ACHN (cell line): Measurements from ENCODE around the gene TNFRSF25.

Experiments used
- DNase-seq: peaks from one replicate; pipeline ENCODE4 v3.0.0-alpha.2; 2015
- in situ Hi-C: cut with HindIII; loops from 2 replicates; pipeline ENCODE4 v1.10.0; 2017; ENCODE audit warnings: low sequenced_read_pairs, low pct_ligation_motif_present, low pct_unique_long_range_greater_than_20kb

The TNFRSF25 gene

DNA sequence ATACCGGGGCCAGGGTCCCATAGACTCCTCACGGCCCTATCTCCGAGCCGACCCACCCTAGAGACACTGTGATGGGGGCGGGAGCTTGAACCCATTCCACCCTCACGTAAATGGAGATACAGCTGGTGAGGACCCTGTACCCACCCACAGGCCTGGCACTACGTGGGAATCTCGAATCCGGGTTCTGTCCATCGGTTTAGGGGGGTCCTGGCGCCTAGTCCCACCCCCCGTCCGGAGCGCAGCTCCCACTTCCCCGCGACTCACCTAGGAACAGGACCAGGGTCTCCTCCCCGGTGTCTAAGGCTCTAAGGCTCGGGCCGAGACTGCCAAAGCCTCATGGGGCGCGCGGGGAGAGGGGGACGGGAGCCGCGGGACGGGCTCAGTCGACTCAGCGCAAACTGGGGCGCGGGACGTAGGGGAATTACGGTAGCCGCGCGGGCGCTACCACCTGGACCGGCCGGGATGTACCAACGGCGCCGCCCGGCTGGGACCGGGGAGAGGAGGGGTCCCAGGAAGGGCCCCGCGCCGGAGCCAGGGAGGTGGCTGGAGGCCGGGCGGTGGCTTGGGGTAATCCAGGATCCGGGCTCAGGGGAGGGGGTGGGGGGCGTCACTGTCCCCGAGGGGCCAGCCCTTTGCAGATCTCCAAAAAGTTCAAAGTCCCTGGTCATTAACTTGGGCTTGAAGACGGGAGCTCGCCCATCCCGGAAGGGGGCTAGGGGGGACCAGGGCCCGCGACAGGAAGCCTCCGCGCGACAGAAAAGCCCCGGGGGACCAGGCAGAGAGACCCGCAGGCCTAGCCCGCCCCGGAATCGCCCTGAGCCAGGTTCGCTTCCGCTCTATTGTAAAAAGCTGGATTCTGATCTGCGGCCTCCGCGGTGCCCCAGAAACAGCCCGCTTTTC is 24.5 kb upstream of the TNFRSF25 start:
- in situ Hi-C loops, result no loop called here
- peak; percentile 71 for DNase-seq

DNA sequence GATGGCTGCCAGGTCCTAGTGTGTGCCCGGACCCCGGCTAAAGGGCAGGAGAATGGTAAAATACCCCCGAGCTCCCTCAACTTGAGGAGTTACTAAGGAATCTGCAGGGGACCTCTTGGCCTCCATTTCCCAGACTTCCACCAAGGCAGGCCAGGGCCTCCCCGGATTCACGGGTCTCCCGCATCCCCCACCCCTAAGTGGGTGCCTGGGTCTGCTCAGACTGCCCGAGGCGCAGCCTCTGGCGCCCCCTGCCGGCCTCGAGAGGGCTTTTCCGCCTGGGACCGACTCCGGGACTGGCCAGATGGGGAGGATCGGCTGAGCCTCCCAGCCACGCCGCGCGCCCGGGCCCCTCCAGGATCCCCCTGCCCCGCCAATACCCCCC is 23.8 kb upstream of the TNFRSF25 start:
- DNase-seq, result peak; percentile 75
- in situ Hi-C loops, result no loop called here

DNA sequence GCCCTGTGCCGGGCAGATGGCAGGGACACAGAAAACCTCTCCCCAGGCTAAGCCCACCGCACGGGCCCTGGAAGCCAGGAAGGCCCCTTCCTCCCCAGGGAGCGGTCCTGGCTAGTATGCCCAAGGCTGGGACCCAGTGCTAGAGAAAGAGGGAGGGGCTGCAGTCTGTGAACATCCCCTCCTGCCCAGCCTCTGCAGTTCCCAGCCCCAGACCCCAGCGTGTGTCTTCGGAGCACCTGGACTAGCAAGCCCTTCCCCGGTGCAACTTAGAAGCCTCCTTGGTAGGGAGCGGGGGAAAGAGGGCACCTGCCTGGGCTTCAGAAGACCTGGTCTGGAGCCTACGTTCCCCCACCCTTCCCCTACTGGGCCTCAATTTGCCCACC is 23.4 kb upstream of the TNFRSF25 start:
- in situ Hi-C loops, result no loop called here
- DNase-seq, result no peak

DNA sequence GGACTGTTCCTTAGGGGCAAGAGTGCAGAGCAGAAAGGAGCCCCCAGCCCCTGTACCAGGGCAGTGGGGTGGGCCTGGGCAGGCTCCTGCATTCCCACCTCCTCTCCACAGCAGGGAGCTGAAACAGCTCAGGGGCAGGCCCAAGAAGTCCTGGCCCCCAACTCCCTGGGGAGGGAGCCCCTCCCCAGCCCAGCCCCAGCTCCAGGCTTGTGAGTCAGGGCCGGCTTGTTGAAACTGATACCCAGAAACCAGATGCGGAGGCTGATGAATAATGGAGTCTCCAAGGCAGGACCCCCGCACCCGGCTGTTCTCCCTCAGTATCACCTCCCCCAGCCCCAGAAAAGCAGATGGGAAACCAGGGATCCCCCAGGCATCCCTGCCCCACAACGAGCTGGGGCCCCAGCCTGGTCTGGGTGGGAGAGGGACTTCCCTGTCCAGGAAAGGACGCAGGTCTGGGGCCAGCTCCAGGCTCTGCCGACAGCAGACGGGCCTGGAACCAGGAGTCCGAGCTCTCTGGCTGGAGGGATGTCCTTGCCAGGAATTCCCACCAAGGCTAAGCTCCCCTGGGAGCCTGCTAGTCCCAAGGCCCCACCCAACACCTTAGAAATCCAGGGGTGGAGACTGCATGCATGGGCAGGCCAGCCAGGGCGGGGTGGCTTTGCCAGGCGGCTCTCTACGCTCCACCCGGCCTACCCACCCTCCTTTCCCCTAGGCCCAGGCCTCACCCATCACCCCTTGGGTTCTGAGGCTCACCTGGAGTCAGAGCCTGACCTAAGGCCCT is 22.8 kb upstream of the TNFRSF25 start:
- in situ Hi-C loops, result no loop called here
- no peak for DNase-seq

DNA sequence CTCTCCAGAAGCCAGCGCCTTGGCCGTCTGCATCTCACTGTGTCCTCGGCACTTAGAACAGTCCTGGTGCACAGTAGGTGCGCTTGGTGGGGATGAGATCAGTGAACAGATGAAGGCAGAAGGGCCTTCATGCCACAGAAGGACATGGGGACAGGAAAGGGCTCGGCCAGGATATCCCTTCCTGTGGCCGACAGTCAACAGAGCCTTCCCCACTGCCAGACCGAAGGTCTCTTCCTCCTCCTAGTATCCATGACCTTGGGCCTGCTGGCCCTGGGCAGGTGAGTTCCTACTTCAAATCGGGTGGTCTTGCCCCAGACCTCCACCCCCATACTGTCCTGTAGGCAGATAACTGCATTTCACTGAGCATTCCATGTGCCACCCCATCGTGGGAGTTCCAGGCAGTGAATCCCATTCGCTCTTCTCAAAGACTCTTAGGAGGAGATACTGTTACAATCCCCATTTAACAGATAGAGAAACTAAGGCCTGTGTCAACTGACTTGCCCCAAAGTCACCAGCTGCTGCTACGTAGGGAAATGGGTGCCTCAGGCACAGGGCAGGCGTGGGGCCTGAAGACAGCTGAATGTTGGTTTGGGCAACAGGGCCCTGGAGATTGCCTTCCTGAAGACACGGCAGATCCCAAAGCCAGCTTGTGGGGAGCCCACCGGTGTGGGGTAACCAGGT is 22.0 kb upstream of the TNFRSF25 start:
- no peak for DNase-seq
- in situ Hi-C loops, result no loop called here

DNA sequence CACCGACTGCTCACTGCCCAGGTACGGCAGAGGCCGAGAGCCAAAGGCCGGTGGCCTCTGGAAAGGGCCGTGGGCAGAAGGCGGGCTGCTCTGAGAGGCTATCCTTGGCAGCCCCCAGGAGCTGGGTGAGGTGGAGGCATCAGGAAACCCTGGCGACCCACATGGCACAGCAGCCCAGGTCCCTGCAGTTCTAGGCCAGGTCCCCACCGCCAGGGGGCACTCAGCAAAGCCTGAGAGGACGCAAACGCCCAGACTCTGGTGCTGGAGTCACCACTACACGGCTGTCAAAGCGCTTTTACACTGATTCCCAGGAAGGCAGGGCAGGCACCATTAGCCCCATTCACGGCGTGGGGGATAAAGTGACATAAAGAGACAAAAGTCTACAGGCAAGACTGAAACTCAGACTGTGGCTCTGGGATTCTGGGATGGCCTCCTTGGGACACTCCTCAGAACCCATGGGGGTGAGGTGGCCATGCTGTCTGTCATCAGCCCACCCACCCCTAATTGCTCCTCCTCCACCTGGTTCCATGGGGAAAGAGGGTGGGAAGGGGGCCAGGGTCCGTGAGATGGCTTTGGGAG is 20.5 kb upstream of the TNFRSF25 start:
- in situ Hi-C loops, result no loop called here
- peak; percentile 77 for DNase-seq

DNA sequence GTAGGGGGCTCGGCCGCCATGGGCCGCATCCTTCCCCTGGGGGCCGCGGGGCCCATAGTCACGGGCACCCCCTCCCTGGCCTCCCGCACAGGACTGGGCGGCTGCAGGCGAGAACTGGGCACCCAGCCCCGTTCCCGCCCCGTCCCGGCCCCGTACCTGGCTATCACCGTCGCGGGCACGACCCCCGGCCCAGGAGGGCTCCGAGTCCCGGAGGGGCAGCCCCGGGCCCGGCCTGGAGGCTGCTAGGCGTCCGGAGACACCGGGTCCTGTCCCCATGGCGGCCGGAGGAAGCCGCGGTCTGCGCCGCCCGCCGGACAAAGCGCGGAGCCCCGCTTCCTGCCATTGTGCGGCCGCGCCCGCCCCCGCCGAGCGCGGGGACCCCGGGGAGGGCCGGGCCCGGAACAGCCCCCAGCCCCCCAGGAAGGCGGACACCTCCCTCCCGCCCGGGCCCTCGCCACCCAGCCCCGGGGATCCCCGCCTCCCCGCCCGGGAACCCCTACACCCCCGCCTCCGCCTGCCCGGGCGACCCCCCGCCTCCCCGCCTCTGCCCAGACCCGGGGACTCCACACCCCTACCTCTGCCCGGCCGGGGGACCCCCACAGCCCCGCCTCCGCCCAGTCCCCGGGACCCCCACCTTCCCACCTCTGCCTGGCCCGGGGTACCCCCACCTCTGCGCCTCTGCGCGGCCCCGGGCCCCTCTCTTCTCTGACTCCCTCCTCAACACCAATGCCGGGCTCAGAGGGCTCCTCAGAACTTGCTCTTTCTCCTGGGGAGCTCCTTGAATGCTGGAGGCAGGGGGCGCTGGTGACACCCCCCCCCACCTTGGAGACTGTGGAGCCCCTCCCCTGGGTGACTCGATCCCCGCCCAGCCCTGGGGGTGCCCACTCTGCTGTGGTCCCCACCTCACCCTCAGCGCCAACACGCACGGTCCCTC is 19.5 kb upstream of the TNFRSF25 start:
- DNase-seq, result no peak
- in situ Hi-C loops, result no loop called here

DNA sequence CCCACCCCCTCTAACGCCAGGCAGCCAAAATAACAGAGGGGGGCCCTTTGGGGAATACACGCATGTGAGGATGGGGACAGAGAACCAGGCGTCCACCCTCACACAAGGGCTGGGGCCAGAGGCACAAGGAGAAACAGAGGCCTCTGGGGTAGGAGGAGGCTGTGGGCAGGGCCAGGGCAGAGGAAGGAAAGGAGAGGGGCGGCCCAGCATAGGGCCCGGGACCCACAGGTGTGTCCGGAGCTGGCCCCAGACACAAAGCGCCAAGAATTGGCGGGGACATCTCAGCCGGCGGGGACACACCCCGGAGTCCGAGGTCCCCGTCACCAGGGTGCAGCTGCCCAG is 18.8 kb upstream of the TNFRSF25 start:
- no peak for DNase-seq
- in situ Hi-C loops, result no loop called here

DNA sequence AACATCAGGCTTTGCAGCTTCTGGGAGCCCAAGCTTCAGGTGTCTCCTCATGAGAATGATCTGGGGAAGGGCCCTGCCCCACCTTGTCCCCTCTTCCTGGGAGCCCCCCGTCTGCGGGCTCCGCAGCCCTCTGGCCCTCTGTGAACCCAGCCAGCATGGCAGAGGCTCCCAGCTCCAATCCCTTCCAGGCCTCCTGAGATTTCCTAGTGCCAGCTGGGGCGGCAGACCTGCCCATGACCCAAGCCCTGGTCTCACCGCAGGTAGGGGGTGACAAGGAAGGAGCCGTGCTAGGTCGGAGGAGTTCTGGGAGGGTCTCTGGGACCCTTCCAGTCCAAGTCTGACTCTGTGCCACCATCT is 17.8 kb upstream of the TNFRSF25 start:
- DNase-seq, result no peak
- in situ Hi-C loops, result no loop called here

DNA sequence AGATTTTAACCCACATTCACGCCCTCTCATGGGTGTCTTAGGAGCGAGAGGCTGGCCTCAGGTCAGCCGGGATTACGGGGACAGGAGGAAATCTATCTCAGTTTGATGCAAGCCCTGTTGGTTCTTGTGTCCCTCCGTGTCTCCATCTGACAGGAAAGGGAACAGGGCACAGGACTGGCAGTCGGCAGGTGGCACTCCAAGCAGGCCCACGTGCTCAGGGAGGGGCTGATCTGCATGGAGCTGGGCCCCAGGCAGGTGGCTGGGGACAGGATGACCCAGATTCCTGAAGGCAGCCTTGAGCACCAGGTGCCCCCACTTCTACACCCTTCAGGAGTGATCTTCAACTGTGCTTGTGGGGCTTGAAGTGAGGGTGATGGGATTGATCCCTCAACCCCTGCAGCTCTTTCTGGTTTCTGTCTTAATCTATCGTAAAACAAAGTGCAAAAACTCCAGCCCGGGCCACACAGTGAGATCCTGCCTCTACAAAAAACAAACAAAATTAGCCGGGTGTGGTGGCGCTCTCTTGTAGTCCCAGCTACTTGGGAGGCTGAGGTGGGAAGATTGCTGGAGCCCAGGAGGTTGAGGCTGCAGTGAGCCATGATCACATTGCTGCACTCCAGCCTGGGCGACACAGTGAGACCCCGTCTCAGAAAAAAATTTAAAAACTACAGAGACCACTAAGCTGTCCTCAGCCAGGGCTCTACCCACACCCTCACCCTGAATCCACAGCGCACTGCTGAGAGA is 17.2 kb upstream of the TNFRSF25 start:
- DNase-seq, result no peak
- in situ Hi-C loops, result no loop called here

DNA sequence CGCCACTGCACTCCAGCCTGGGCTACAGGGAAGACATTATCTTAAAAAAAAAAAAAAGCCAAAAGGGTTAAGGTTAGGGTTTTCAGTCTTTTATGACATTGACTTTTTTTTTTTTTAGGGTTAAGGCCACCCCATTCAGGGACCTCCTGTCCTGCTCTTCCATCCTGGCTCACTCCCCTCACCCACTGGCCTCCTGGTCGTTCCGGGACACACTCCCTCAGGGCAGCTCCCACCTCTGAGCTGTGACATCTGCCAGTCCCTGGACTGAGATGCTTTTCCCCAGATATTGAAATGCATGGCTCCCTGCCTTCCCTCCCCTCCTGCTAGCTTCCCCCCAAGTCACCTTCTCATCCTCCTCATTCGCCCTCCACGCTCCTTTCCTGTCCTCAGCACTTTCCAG is 15.8 kb upstream of the TNFRSF25 start:
- DNase-seq, result no peak
- in situ Hi-C loops, result no loop called here

DNA sequence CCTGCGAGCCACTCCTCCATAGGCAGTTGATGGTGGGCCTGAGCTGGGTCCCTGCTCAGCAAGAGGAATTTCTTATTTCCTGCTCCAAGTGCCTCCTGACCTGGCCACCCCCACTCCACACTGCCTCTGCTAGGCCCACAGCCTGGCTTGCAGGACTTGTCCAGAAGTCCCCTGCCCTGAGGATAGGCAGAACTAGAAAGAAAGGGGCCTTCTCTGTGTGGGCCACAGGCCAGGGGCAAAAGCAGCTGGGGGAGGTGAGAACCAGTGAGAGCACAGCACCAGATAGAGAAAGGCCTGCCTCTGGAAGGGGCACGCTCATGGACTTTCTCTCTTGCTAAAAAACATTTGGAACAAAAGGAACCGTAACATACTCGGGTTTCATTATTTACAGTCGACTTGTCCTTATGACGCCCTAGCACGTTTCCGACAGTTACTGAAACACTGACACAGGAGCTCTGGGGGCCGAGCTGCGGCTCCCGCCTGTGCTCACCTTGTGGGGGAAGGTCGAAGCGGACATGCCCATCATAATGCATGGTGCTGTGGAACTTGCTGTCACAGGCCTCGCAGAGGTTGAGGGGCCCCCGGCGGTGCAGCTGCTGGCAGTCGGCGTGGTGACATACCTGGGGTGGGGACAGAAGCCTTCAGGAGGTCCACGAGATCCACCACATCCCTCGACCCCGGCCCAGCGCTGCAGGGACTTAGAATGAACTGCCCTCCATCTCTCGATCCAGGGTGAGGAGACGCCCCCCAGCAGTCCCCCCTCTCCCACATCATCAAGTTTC is 11.3 kb upstream of the TNFRSF25 start:
- DNase-seq, result no peak
- in situ Hi-C loops, result no loop called here

DNA sequence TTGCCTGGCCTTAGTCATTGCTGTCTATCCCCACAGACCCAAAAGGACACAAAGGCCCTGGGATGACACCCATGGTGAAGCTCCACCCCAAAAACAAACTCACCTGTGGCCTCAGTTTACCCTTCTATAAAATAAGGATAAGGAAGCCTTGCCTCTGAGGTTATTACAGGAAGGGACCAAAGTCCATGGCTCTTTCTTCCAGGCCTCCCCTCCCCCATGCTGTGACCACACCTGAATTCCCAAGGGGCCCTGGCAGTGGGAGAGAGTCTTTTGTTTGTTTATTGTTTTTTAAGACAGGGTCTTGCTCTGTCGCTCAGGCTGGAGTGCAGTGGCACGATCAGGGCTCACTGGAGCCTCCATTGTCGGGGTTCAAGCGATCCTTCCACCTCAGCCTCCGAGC is 10.5 kb upstream of the TNFRSF25 start:
- in situ Hi-C loops, result no loop called here
- no peak for DNase-seq

DNA sequence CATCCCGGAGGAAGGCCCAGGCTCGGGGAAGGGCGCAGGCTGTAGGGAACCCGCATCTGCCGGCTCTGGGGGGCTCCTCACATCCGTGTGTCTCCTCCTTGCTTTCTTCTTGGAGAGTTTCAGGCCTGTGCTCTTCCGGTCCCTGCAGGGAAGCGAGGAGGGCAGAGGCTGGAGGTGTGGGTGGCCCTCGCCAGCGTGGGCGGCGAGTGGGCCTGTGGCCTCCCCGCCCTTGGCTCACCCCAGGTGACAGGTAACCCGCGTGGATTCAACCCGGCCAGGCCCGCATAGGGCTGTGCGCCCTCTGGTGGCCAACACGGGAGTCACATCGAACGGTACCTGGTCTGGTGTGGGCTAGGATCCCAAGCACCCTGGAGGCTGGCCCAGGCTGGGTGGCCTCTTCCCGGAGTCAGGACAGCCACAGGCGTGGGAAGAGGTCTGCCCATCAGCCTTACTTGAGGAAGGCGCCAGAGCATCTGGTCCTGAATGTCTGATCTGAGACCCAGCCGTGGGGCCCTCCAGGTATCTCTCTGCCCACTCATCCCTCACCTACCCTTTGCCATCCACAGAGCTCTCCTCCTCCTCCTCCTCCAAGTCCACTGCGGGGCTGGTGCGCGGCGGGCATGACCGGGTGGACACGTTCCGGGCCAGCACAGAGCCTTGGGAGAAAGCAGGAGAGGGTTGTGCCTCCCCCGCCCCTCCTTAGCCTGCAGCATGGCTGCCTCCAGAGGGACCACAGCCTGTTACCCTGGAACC is 9.6 kb upstream of the TNFRSF25 start:
- DNase-seq, result peak; percentile 37
- in situ Hi-C loops, result no loop called here

DNA sequence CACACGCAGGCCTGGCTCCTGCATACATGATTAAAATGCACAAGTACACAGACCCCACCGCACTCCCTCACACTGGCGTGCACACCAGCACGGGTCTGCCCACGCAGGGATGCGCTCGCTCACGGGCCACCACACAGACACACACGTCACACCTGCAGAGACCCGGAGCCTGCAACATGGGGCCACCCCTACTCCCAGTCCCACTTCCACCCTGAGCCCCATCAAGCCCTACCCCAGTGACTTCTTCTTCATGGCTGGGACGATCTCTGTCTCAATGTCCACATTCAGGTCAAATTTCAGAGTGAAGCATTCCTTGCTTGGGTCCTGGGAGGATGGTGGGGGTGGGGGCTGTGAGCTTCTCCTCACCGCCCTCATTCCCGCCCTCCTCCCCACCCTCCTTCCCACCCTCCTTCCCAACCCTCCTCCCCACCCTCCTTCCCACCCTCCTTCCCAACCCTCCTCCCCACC is 8.9 kb upstream of the TNFRSF25 start:
- in situ Hi-C loops, result no loop called here

More for the DNA sequence above, 8.9 kb upstream of the TNFRSF25 start:
- DNase-seq, result no peak
